SJCRH30 (cell line): Measurements from ENCODE around the gene TNS2. TPM values are rescaled to one million over a fixed set of nuclear protein-coding genes. Genes with fewer than 3 reads are reported as not detected.
"Not testable (repeated sequence)": the region's sequence is repeated elsewhere in the genome, so short reads cannot be mapped to it uniquely, and the experiment has no call there.

ENCODE experiments used
- DNase-seq, 2 experiments: peaks; one replicate each; pipeline ENCODE4 v3.0.0-alpha.2; 2015 to 2020
- H3K27ac ChIP-seq: fragments of 250-450 bp; sonication (Bioruptor Pico); 2 replicates; pipeline ENCODE4 v1.5.1; 2020; ENCODE audit warnings: mild to moderate bottlenecking, moderate library complexity
- H3K27me3 ChIP-seq: fragments of 250-450 bp; sonication (Bioruptor Pico); 2 replicates; pipeline ENCODE4 v1.5.1; 2020; ENCODE audit warnings: mild to moderate bottlenecking, moderate library complexity
- H3K36me3 ChIP-seq: fragments of 250-450 bp; sonication (Bioruptor Pico); 2 replicates; pipeline ENCODE4 v1.5.1; 2020; ENCODE audit warnings: mild to moderate bottlenecking, moderate library complexity
- H3K4me1 ChIP-seq: fragments of 250-450 bp; sonication (Bioruptor Pico); 2 replicates; pipeline ENCODE4 v1.5.1; 2020; ENCODE audit warnings: mild to moderate bottlenecking, moderate library complexity
- H3K4me3 ChIP-seq: fragments of 250-450 bp; sonication (Bioruptor Pico); 2 replicates; pipeline ENCODE4 v1.5.1; 2020; ENCODE audit warnings: mild to moderate bottlenecking, moderate library complexity
- H3K9me3 ChIP-seq: fragments of 250-450 bp; sonication (Bioruptor Pico); replicated peaks from 2 replicates; pipeline ENCODE4 v1.5.1; 2020; ENCODE audit warnings: mild to moderate bottlenecking, moderate library complexity
- total RNA-seq: library from RNA; depleted of rRNA; stranded (reverse); fragments of >200 nt; shearing (Covaris generic); gene quantifications from 2 replicates; pipeline ENCODE4 v1.2.3, GENCODE V29; 2014; rRNA removed

Gene TNS2, protein sequence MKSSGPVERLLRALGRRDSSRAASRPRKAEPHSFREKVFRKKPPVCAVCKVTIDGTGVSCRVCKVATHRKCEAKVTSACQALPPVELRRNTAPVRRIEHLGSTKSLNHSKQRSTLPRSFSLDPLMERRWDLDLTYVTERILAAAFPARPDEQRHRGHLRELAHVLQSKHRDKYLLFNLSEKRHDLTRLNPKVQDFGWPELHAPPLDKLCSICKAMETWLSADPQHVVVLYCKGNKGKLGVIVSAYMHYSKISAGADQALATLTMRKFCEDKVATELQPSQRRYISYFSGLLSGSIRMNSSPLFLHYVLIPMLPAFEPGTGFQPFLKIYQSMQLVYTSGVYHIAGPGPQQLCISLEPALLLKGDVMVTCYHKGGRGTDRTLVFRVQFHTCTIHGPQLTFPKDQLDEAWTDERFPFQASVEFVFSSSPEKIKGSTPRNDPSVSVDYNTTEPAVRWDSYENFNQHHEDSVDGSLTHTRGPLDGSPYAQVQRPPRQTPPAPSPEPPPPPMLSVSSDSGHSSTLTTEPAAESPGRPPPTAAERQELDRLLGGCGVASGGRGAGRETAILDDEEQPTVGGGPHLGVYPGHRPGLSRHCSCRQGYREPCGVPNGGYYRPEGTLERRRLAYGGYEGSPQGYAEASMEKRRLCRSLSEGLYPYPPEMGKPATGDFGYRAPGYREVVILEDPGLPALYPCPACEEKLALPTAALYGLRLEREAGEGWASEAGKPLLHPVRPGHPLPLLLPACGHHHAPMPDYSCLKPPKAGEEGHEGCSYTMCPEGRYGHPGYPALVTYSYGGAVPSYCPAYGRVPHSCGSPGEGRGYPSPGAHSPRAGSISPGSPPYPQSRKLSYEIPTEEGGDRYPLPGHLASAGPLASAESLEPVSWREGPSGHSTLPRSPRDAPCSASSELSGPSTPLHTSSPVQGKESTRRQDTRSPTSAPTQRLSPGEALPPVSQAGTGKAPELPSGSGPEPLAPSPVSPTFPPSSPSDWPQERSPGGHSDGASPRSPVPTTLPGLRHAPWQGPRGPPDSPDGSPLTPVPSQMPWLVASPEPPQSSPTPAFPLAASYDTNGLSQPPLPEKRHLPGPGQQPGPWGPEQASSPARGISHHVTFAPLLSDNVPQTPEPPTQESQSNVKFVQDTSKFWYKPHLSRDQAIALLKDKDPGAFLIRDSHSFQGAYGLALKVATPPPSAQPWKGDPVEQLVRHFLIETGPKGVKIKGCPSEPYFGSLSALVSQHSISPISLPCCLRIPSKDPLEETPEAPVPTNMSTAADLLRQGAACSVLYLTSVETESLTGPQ (N-terminal part only)
- total RNA-seq: 13.3 and 16.1 TPM in 2 replicates

DNA sequence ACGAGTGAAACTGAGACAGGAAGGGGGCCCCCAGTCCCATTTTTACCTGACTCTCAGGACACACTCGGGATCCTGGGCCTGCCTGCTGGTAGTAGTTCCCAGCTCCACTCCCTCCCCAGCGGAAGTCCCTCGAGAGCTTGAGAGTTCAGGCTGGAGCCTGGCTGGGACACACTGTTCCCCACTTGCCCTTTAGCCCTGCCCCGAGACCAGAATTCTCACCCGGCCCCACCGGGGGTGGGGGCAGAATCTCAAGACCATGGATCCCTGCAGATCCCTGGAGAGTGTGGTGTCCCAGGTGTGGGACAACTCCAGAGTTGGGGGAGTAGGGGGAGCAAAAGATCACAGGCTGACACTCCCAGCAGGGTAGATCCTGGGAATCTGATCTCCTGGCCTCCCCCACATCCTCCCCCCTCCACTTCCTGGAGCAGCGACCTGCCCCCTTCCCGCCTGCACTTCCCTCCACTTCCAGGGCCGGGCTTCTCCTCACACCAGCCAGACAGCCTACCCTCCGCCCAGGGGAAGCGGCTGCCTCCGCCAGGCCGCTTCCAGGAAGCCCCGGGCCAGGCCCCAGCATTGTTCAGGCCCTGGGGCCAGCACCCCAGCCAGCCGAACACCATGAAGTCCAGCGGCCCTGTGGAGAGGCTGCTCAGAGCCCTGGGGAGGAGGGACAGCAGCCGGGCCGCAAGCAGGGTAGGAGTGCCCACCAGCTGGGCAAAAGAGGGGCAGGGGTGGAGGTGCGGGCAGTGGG, at the start of gene TNS2:
Gene TNS2, plus strand, starts transcription at position 495 of the 748 bp plus-strand sequence. Its CDS starts 121 bp downstream, at position 616.
- peak within 1 kb of the TSS; percentile 58 for H3K4me3 ChIP-seq
- no peaks in the 10 kb centered on the region for H3K36me3 ChIP-seq
- no peaks in the 10 kb centered on the region for H3K27me3 ChIP-seq
- DNase-seq: peak; percentile 75 to 77
- no peaks in the 10 kb centered on the region for H3K9me3 ChIP-seq
- H3K4me1 ChIP-seq: peaks cover 37% of the 10 kb centered on the region
- peak within 1 kb of the TSS; percentile 29 for H3K27ac ChIP-seq

DNA sequence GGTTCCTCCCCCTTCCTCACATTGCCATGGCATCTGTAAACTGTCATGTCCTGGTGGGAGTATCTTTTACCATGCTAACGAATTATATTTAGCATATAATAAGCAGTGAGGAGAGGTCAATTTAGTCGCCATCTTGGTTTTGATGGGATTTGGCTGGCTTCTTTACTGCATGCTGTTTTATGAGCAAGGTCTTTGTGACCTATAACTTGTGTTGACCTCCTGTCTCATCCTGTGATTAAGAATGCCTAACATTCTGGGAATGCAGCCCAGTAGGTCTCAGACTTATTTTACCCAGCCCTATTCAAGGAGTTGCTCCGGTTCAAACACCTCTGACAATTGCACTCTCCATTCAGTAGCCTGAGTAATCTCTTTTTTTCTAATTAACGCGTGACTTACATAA, 45.7 kb upstream of the TNS2 start:
- Histone ChIP-seq H3K36me3 (peaks cover 18% of the 10 kb centered on the region), H3K4me3 (no peak overlapping the region), H3K4me1 (peaks cover 15% of the 10 kb centered on the region), H3K27me3 (peaks cover 4% of the 10 kb centered on the region), H3K9me3 (0 out of 2 replicates have a peak, but pooled peaks cover 3% of the 10 kb centered on the region), H3K27ac (no peak overlapping the region)
- no peak for DNase-seq

DNA sequence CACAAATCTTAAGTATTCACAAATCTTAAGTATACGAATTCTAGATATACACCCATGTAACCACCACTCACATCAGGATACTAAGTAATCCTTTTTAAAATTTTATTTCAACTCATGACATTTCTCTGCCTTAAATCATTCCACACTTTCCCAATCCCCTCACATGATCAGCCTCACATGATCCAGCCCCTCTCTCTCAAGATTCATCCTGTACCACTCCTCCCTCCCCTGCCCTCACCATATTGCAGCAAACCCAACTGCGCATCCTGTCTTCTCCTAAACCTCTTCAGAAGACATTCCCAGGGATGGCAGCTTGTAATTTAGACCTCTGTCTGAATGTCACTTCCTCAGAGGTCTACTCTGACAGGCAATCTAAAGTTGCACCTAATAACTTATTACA, 45.3 kb upstream of the TNS2 start:
- peaks cover 15% of the 10 kb centered on the region for H3K4me1 ChIP-seq
- H3K27me3 ChIP-seq: peaks cover 4% of the 10 kb centered on the region
- no peak for DNase-seq
- H3K4me3 ChIP-seq: no peak overlapping the region
- peaks cover 21% of the 10 kb centered on the region for H3K36me3 ChIP-seq
- H3K27ac ChIP-seq: no peak overlapping the region
- H3K9me3 ChIP-seq: 0 out of 2 replicates have a peak, but pooled peaks cover 3% of the 10 kb centered on the region

DNA sequence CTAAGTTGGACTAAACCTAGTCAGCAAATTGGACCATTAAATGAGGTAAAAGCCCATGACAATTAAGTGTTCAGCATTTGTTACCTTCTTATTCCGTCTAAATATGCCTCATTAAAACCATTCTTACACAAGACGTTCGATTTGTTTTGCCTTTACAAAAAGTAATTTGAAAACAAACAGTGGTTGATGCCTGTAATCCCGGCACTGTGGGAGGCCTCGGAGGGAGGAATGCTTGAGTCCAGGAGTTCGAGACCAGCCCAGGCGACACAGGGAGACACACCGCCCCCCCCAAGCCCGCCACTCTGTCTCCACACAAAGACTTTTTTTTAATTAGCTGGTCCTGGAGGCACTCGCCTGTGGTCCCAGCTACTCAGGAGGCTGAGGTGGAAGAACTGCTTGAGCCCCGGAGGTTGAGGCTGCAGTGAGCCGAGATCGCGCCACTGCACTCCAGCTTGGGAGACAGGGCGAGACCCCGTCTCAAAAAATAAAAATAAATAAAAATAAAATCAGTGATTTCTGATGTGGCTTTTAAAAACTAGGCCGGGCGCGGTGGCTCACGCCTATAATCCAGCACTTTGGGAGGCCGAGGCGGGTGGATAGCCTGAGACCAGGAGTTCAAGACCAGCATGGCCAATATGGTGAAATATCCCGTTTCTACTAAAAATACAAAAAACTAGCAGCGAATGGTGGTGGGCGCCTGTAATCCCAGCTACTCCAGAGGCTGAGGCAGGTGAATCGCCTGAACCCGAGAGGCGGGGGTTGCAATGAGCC, 44.5 kb upstream of the TNS2 start:
- peaks cover 19% of the 10 kb centered on the region for H3K4me1 ChIP-seq
- 0 out of 2 replicates have a peak, but pooled peaks cover 3% of the 10 kb centered on the region for H3K9me3 ChIP-seq
- H3K4me3 ChIP-seq: peak overlapping the region; percentile 93
- no peak for DNase-seq
- H3K27ac ChIP-seq: peak overlapping the region; percentile 8; the same call in 1 of the 2 replicates
- H3K36me3 ChIP-seq: peaks cover 29% of the 10 kb centered on the region
- no peaks in the 10 kb centered on the region for H3K27me3 ChIP-seq

DNA sequence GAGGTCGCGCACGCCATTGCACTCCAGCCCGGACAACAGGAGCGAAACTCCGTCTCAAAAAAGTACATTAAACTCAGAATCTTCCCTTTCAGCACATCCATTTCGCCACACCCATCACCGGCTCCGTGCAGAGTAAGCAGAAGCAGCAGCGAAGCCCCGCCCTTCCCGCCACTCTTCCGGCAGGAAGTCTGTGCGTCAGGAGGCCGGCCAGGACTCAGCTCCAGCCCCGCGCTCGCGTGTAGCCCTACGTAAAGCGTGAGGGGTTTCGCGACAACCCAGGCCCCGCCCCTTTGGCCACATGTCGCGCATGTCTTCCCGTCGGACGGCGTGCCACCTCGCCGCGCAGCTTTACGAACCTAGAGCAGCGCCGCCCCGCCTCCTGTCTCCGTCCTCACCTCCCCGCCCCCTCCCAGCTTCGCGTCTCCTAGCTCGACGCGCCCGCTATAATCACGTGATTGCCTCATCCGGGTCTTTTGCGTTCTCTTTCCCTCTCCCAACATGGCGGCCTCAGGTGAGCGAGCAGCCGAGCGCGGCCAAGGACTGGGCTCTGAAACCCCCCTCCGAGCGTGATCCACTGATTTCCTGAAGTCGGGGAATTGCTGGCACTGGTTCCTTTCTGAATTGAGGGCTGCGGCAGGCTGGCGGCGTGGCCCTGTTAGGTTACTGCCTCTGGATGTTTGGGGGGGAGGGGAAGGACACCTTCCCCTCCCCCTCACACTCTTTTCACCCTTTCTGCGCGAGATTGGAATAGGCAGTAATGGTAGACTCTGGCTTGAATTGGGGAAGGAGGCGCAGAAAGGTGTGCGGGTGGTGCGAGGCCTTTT, 43.7 kb upstream of the TNS2 start, which contains the start of gene EIF4B:
Gene EIF4B, plus strand, starts transcription at position 471 of the 824 bp plus-strand sequence. Its CDS starts 28 bp downstream, at position 499.
- peaks cover 19% of the 10 kb centered on the region for H3K4me1 ChIP-seq
- H3K27me3 ChIP-seq: no peaks in the 10 kb centered on the region
- H3K4me3 ChIP-seq: peak within 1 kb of the TSS; percentile 93
- H3K27ac ChIP-seq: peak within 1 kb of the TSS; percentile 96
- 0 out of 2 replicates have a peak, but pooled peaks cover 3% of the 10 kb centered on the region for H3K9me3 ChIP-seq
- peaks cover 37% of the 10 kb centered on the region for H3K36me3 ChIP-seq
- DNase-seq: peak; percentile 99

DNA sequence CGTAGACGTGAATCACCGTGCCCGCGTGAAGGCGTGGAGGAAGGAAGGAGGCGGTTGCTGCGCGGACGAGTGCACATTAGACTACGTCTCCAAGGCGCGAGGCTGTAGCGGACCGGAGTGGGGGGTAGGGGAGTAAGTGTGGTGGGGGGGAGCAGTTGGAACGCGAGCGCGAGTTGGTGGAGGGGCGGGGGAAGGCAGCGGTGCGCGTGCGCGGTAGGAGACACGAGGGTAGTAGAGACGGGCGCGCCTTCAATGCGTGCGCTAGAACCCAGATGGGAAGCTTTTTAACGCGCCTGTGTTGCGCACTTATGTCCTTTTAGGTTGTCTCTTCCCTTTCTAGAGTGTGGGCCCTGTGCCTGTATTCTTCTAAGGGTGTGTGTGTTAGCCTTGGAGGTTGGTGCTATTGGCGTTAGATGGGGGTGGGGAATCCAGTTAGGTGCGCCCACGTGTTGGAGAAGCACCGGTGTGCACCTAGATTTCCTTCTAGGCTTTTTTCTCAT, 43.0 kb upstream of the TNS2 start:
- Histone ChIP-seq H3K27ac (peak overlapping the region; percentile 96), H3K9me3 (0 out of 2 replicates have a peak, but pooled peaks cover 3% of the 10 kb centered on the region), H3K4me3 (peak overlapping the region; percentile 93), H3K4me1 (peaks cover 19% of the 10 kb centered on the region), H3K27me3 (no peaks in the 10 kb centered on the region), H3K36me3 (peaks cover 43% of the 10 kb centered on the region)
- peak; percentile 85 to 87 for DNase-seq

DNA sequence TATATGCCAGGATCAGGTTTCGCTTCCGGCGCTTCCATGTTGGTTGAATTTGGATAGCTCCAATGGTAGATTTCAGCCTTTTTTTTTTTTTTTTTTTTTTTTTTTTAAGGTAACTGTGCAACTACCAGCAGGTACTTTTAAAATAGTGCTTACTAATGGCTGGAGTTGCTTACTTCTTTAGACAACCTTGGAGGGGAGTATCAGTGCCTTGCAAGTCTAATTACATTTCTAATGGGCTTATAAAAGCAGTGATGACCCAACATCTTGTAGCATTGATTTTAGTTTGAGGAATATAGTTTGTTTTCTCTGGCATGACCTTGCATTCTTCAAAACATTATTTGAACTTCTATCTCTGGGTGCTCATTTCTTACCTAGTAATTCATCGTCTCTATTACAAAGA, 42.5 kb upstream of the TNS2 start:
- Histone ChIP-seq H3K27me3 (no peaks in the 10 kb centered on the region), H3K4me1 (peaks cover 19% of the 10 kb centered on the region), H3K27ac (peak overlapping the region; percentile 96), H3K36me3 (peaks cover 43% of the 10 kb centered on the region), H3K4me3 (peak overlapping the region; percentile 93), H3K9me3 (0 out of 2 replicates have a peak, but pooled peaks cover 3% of the 10 kb centered on the region)
- no peak for DNase-seq

DNA sequence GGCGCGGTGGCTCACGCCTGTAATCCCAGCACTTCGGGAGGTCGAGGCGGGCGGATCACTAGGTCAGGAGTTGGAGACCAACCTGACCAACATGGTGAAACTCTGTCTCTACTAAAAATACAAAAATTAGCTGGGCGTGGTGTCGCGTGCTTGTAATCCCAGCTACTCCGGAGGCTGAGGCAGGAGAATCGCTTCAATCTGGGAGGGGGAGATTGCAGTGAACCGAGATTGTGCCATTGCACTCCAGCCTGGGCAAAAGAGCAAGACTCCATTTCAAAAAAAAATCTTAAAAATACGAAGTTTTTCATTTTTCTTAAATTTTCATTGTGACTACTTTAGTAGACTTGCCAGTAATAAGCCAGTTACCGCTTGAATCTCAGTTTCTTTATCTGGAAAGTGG, 41.1 kb upstream of the TNS2 start:
- DNase-seq, H3K27ac ChIP-seq, H3K27me3 ChIP-seq, H3K9me3 ChIP-seq, H3K4me3 ChIP-seq: not testable (repeated sequence)
- Histone ChIP-seq H3K4me1 (peaks cover 19% of the 10 kb centered on the region), H3K36me3 (peaks cover 50% of the 10 kb centered on the region)

DNA sequence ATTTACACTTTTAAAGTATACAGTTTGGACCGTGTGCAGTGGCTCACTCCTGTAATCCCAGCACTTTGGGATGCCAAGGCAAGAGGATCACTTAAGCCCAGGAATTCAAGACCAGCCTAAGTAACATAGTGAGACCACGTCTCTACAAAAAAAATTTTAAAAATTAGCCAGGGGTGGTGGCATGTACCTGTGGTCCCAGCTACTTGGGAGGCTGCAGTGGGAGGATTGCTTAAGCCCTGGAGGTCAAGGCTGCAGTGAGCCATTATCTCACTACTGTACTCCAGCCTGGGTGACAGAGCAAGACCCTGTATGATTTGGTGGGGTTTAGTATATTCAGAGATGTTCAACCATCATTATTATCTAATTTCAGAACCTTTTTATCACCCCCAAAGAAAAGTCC, 38.9 kb upstream of the TNS2 start:
- Histone ChIP-seq H3K9me3 (0 out of 2 replicates have a peak, but pooled peaks cover 3% of the 10 kb centered on the region), H3K36me3 (peaks cover 60% of the 10 kb centered on the region), H3K27ac (no peak overlapping the region), H3K4me3 (no peak overlapping the region), H3K27me3 (no peaks in the 10 kb centered on the region), H3K4me1 (peaks cover 19% of the 10 kb centered on the region)
- no peak for DNase-seq

DNA sequence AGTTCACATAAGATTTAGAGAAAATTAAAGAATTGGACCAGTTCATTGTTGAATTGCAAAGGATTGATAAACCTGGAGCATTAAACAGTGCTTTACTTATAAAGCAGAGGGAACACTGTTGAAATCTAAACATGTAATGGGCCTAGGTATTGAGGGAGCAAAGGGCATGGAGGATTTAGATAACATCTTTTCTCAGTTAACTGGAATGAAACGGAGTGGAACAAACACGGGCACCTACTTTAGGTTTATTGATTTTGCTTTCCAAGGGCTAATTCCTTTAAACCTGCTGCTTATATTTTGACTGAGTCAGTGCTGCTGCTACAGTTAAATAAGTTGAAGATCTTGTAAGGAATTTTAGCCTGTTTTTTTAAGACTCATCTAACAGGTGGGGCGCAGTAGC, 38.0 kb upstream of the TNS2 start:
- no peak for DNase-seq
- H3K36me3 ChIP-seq: peaks cover 70% of the 10 kb centered on the region

DNA sequence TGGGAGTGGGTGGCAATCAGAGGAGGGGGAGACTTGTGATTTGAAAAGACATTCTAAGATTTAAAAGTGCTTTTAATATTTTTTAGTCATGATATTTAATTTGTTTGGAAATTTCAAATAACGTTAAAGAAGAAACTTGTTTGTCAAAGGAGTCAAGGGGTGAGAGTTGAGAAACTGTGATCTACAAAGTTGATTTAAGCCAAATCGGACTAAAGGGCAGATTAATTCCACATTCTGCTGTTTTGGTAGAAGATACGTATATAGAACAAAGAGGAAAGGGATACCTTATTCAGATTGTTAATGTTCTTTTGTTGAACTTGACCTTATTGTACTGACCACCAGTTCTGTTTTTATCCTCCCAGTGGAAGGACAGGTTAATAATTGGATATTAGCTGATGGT, 36.9 kb upstream of the TNS2 start:
- no peak overlapping the region for H3K27ac ChIP-seq
- H3K9me3 ChIP-seq: no peaks in the 10 kb centered on the region
- peaks cover 74% of the 10 kb centered on the region for H3K36me3 ChIP-seq
- no peak for DNase-seq
- H3K4me3 ChIP-seq: no peak overlapping the region
- no peaks in the 10 kb centered on the region for H3K27me3 ChIP-seq
- H3K4me1 ChIP-seq: peaks cover 13% of the 10 kb centered on the region

More for the DNA sequence above, 38.0 kb upstream of the TNS2 start:
- no peaks in the 10 kb centered on the region for H3K27me3 ChIP-seq
- 0 out of 2 replicates have a peak, but pooled peaks cover 3% of the 10 kb centered on the region for H3K9me3 ChIP-seq
- H3K4me3 ChIP-seq: no peak overlapping the region
- H3K4me1 ChIP-seq: peaks cover 19% of the 10 kb centered on the region
- H3K27ac ChIP-seq: no peak overlapping the region

DNA sequence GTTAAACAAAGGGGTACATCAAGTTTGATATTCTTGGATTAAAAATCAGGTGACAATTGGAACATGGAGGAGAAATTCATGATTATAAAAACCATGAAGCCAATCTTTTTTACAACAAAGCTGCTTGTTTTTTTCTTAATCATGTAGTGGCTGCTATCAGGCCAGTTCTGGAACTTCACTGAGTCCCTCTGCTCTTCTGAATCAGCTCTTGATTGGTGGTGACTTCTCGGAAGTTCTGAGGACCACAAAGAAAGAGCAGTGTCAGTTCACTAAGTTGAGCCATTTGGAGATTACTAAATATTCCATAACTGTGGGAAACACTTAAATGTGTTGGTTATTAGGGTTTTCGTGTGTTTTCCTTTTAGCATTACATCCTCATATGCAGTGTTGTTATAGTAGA, 35.2 kb upstream of the TNS2 start:
- H3K9me3 ChIP-seq: no peaks in the 10 kb centered on the region
- no peak overlapping the region for H3K27ac ChIP-seq
- H3K4me1 ChIP-seq: 0 out of 2 replicates have a peak, but pooled peaks cover 4% of the 10 kb centered on the region
- H3K27me3 ChIP-seq: no peaks in the 10 kb centered on the region
- H3K4me3 ChIP-seq: no peak overlapping the region
- no peak for DNase-seq
- peaks cover 75% of the 10 kb centered on the region for H3K36me3 ChIP-seq
